Measurements from ENCODE around the gene XAB2. TPM values are rescaled to one million over a fixed set of nuclear protein-coding genes. Genes with fewer than 3 reads are reported as not detected.

Gene XAB2
- total RNA-seq, 1 donor from 2014 or later = 28.1 TPM

DNA sequence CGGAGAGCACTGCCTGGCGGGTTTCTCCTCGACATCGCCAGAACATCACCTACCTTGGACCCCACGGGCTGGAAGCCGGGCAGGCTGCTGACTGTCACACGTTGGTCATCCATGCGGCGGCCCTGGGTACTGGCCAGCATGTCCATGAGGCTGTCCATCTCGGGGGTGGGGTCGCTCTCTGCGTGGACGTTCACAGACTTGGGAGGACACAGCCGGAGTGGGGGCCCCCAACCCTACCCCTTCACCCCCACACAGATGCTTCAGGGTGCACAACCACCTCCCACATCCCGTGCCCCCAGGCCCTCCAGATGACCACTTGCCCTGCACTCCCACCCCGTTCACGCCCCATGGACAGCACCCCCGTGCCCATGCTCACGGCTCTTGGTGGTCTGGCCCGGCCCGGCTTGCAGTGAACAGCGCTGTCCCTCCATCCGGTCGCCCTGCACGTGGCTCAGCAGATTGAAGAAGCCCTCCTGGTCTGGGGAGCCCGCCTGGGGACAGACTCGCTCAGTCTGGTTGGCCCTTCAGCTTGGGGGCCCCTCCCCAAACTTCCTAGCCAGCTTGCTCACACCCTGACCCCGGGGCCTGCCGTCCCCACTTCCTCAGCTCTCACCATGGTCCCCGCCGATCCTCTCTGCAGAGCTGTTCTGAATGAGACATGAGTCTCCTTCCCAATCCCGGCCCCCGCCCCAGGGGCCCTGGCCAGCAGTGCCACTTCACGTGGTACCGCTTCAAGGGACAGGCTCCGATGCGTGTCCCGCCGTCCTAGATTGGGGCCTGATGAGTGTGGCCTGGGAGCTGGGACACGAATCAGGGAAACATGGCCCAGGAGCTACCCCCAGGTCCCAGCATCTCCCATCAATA, 3.2 kb upstream of the XAB2 start:
- Histone ChIP-seq H4K20me1 (ENCODE audit: insufficient read depth, low read length) (peaks cover 4% of the 10 kb centered on the region), H2AFZ (ENCODE audit: low read depth, low read length) (no peak overlapping the region), H3K27ac (ENCODE audit: low read depth, low read length) (no peak overlapping the region), H3K79me2 (ENCODE audit: insufficient read depth, low read length) (peaks cover 42% of the 10 kb centered on the region), H3K9me3 (ENCODE audit: insufficient read depth, low read depth, low read length) (no peaks in the 10 kb centered on the region), H3K4me1 (ENCODE audit: insufficient read depth, low read length) (peaks cover 13% of the 10 kb centered on the region), H3K4me3 (ENCODE audit: insufficient read depth, low read depth, low read length) (no peak overlapping the region), H3K9ac (ENCODE audit: low read length) (no peak overlapping the region), H3K4me2 (ENCODE audit: low read length) (no peak overlapping the region), H3K27me3 (ENCODE audit: insufficient read depth, low read length) (peaks cover 11% of the 10 kb centered on the region), H3K36me3 (ENCODE audit: insufficient read depth, low read length) (no peaks in the 10 kb centered on the region)
- H3K4me3 Mint-ChIP-seq (ENCODE audit: unreplicated experiment) = no peak overlapping the region
- H3K27me3 Mint-ChIP-seq (ENCODE audit: low read depth, unreplicated experiment) = peaks cover 7% of the 10 kb centered on the region
- peaks cover 1% of the 10 kb centered on the region for H3K9me3 Mint-ChIP-seq (ENCODE audit: unreplicated experiment)
- H3K27ac Mint-ChIP-seq (ENCODE audit: unreplicated experiment) = no peak overlapping the region
- peaks cover 14% of the 10 kb centered on the region for H3K4me1 Mint-ChIP-seq (ENCODE audit: low read depth, unreplicated experiment)
- no peak for FAIRE-seq
- H3K36me3 Mint-ChIP-seq (ENCODE audit: low read depth, unreplicated experiment) = peaks cover 1% of the 10 kb centered on the region
- no peak for DNase-seq (ENCODE audit: low read depth)
- no peak for TF ChIP-seq EZH2 (IDR thresholded peaks at IDR 0.05; ENCODE audit: insufficient read depth, low read length)
- TF ChIP-seq, protein P1, sequence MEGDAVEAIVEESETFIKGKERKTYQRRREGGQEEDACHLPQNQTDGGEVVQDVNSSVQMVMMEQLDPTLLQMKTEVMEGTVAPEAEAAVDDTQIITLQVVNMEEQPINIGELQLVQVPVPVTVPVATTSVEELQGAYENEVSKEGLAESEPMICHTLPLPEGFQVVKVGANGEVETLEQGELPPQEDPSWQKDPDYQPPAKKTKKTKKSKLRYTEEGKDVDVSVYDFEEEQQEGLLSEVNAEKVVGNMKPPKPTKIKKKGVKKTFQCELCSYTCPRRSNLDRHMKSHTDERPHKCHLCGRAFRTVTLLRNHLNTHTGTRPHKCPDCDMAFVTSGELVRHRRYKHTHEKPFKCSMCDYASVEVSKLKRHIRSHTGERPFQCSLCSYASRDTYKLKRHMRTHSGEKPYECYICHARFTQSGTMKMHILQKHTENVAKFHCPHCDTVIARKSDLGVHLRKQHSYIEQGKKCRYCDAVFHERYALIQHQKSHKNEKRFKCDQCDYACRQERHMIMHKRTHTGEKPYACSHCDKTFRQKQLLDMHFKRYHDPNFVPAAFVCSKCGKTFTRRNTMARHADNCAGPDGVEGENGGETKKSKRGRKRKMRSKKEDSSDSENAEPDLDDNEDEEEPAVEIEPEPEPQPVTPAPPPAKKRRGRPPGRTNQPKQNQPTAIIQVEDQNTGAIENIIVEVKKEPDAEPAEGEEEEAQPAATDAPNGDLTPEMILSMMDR (IDR thresholded peaks at IDR 0.05; ENCODE audit: insufficient read depth, low read depth, low read length) = no peak

- H3K79me2 ChIP-seq (ENCODE audit: insufficient read depth, low read length) = peaks cover 52% of the 10 kb centered on the region
- H4K20me1 ChIP-seq (ENCODE audit: insufficient read depth, low read length) = peaks cover 11% of the 10 kb centered on the region
- no peaks in the 10 kb centered on the region for H3K36me3 ChIP-seq (ENCODE audit: insufficient read depth, low read length)
- TF ChIP-seq, protein P1 (IDR thresholded peaks at IDR 0.05; ENCODE audit: insufficient read depth, low read depth, low read length) = no peak
- no peak for TF ChIP-seq EZH2 (IDR thresholded peaks at IDR 0.05; ENCODE audit: insufficient read depth, low read length)
- peaks cover 13% of the 10 kb centered on the region for H3K4me1 ChIP-seq (ENCODE audit: insufficient read depth, low read length)
- H3K27ac Mint-ChIP-seq (ENCODE audit: unreplicated experiment) = no peak overlapping the region
- no peaks in the 10 kb centered on the region for H3K9me3 ChIP-seq (ENCODE audit: insufficient read depth, low read depth, low read length)
- no peak overlapping the region for H2AFZ ChIP-seq (ENCODE audit: low read depth, low read length)
- H3K27me3 Mint-ChIP-seq (ENCODE audit: low read depth, unreplicated experiment) = peaks cover 7% of the 10 kb centered on the region
- FAIRE-seq = no peak
- H3K4me1 Mint-ChIP-seq (ENCODE audit: low read depth, unreplicated experiment) = peaks cover 14% of the 10 kb centered on the region
- H3K9me3 Mint-ChIP-seq (ENCODE audit: unreplicated experiment) = peaks cover 1% of the 10 kb centered on the region
- no peak overlapping the region for H3K4me2 ChIP-seq (ENCODE audit: low read length)
- no peak overlapping the region for H3K9ac ChIP-seq (ENCODE audit: low read length)
- peaks cover 10% of the 10 kb centered on the region for H3K27me3 ChIP-seq (ENCODE audit: insufficient read depth, low read length)
- no peak overlapping the region for H3K27ac ChIP-seq (ENCODE audit: low read depth, low read length)
- peaks cover 5% of the 10 kb centered on the region for H3K36me3 Mint-ChIP-seq (ENCODE audit: low read depth, unreplicated experiment)
- peak overlapping the region; percentile 23 for H3K4me3 Mint-ChIP-seq (ENCODE audit: unreplicated experiment)
- no peak overlapping the region for H3K4me3 ChIP-seq (ENCODE audit: insufficient read depth, low read depth, low read length)
- DNase-seq (ENCODE audit: low read depth) = no peak
Measured at GRCh38 chr19:7631577-7631976, 2.2 kb upstream of the XAB2 start.
